HepG2 (cell line): Measurements from ENCODE around the gene ARMC2. TPM values are rescaled to one million over a fixed set of nuclear protein-coding genes. Genes with fewer than 3 reads are reported as not detected.

ENCODE experiments used
- CENPT ChIP-seq: sonication (generic); formaldehyde crosslinking; IDR thresholded peaks from 2 replicates; pipeline ENCODE4 v1.8.0; 2022; ENCODE audit warnings: low read depth, mild to moderate bottlenecking, moderate library complexity, missing genetic modification reagents
- FOXP1 ChIP-seq, 2 experiments: fragments of 450-650 bp in 1 of 2; IDR thresholded peaks; 2 replicates each; pipeline ENCODE4 v1.6.1; 2017 to 2018; ENCODE audit warnings: antibody characterized with exemption in 1 of 2
- PTBP1 ChIP-seq: fragments of 200-400 bp; formaldehyde crosslinking; IDR thresholded peaks from 2 replicates; pipeline ENCODE4 v1.6.1; 2018; ENCODE audit warnings: low read length, low read depth; ENCODE audit not compliant: poor library complexity, severe bottlenecking
- ZIK1 ChIP-seq: sonication (generic); formaldehyde crosslinking; IDR thresholded peaks from 2 replicates; pipeline ENCODE4 v1.5.0; 2020; ENCODE audit warnings: mild to moderate bottlenecking, low read depth, missing genetic modification reagents, borderline replicate concordance
- ZMAT3 ChIP-seq: sonication (generic); formaldehyde crosslinking; conservative IDR thresholded peaks from 2 replicates; pipeline ENCODE4 v1.7.0; 2021; ENCODE audit warnings: missing genetic modification reagents
- ZNF296 ChIP-seq: sonication (generic); formaldehyde crosslinking; conservative IDR thresholded peaks from 2 replicates; pipeline ENCODE4 v1.5.0; 2020; ENCODE audit warnings: mild to moderate bottlenecking, missing genetic modification reagents
- ZNF644 ChIP-seq: IDR thresholded peaks from 2 replicates; pipeline ENCODE4 v1.6.1; 2016; ENCODE audit warnings: low read depth
- polyA plus RNA-seq, 8 experiments: library from polyadenylated mRNA; depleted of rRNA in 3 of 8; stranded (reverse) in 7 of 8; unstranded in 1 of 8; fragments of >200 nt; fragmentation: Illumina TruSeq in 4 of 8; extraction: Trizol in 4 of 8; gene quantifications; 2 replicates each; pipeline versions ENCODE4 v1.2.1 to v1.2.3, GENCODE V29; 2011 to 2016; ENCODE audit warnings: low read depth in 4 of 8, missing spikeins in 1 of 8, mixed read lengths in 1 of 8; ENCODE audit not compliant: insufficient read depth in 1 of 8
- total RNA-seq, 5 experiments: library from RNA; depleted of rRNA; stranded (reverse); fragments of >200 nt; fragmentation: Illumina TruSeq; extraction: Trizol; gene quantifications; 2 replicates each; pipeline ENCODE4 v1.2.3, GENCODE V29; 2016; ENCODE audit warnings: low read depth in 1 of 5
- TF ChIP-seq, protein P1 (sequence below): sonication (generic); formaldehyde crosslinking; IDR thresholded peaks from 2 replicates; pipeline ENCODE4 v1.5.1; 2020; ENCODE audit warnings: mild to moderate bottlenecking, missing genetic modification reagents, borderline replicate concordance
- TF ChIP-seq, protein P2 (sequence below): sonication (generic); formaldehyde crosslinking; conservative IDR thresholded peaks from 2 replicates; pipeline ENCODE4 v1.4.0; 2020; ENCODE audit warnings: mild to moderate bottlenecking, missing genetic modification reagents, moderate library complexity
- TF ChIP-seq, protein P3 (sequence below): sonication (generic); formaldehyde crosslinking; IDR thresholded peaks from 2 replicates; pipeline ENCODE4 v1.5.0; 2020; ENCODE audit warnings: mild to moderate bottlenecking, missing genetic modification reagents, borderline replicate concordance

Gene ARMC2
- total and polyA plus RNA-seq, 2 of the 13 experiments (the other 11 are each of a cell fraction or from before 2014, with no cell fraction given): 1.4 to 3.2 TPM

DNA sequence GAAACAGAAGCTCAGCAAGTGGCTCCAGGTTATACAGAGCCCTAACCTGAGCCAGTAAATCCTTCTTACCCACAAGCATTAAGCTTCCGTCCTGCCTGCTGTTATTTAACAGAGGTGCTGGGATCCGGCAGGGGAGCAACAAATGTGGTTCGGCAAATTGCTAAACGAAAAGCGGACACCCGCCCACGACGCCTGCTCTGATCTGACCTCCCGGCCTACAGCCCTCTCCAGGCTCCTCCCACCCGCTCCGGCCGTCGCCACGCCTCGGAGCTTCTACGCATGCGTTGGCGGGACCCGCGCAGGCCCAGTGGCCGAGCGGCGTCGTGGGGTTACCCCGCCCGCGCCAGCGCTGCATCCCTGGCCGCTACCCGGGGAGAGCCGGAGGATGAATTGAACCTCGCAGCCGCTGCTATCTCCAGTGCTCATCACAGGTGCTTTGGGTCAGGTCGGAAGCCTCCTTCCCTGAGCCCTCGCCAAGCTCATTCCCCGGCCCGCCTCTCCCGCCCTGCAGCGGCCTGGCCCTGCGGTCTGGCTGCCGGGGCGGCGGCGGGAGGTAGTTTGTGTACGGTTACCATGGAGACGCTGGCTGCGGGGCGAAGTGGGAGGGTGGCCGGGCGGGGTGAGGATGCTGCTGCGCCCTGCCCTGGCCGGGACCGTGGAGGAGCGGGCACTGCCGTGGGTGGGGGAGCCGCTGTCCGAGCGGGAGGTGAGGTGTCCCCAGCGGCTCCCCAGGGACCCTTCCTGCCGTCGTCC, at the start of gene ARMC2 (continued):
- TF ChIP-seq ZIK1 (CRISPR knock-in tag) (no peak), PTBP1 (no peak), ZNF644 (CRISPR knock-in tag) (no peak), FOXP1 (IDR thresholded peaks at IDR 0.05) (no peak), FOXP1 (CRISPR knock-in tag; IDR thresholded peaks at IDR 0.05) (no peak), CENPT (no peak), ZNF296 (no peak), ZMAT3 (CRISPR knock-in tag) (no peak)
- TF ChIP-seq, protein P1, sequence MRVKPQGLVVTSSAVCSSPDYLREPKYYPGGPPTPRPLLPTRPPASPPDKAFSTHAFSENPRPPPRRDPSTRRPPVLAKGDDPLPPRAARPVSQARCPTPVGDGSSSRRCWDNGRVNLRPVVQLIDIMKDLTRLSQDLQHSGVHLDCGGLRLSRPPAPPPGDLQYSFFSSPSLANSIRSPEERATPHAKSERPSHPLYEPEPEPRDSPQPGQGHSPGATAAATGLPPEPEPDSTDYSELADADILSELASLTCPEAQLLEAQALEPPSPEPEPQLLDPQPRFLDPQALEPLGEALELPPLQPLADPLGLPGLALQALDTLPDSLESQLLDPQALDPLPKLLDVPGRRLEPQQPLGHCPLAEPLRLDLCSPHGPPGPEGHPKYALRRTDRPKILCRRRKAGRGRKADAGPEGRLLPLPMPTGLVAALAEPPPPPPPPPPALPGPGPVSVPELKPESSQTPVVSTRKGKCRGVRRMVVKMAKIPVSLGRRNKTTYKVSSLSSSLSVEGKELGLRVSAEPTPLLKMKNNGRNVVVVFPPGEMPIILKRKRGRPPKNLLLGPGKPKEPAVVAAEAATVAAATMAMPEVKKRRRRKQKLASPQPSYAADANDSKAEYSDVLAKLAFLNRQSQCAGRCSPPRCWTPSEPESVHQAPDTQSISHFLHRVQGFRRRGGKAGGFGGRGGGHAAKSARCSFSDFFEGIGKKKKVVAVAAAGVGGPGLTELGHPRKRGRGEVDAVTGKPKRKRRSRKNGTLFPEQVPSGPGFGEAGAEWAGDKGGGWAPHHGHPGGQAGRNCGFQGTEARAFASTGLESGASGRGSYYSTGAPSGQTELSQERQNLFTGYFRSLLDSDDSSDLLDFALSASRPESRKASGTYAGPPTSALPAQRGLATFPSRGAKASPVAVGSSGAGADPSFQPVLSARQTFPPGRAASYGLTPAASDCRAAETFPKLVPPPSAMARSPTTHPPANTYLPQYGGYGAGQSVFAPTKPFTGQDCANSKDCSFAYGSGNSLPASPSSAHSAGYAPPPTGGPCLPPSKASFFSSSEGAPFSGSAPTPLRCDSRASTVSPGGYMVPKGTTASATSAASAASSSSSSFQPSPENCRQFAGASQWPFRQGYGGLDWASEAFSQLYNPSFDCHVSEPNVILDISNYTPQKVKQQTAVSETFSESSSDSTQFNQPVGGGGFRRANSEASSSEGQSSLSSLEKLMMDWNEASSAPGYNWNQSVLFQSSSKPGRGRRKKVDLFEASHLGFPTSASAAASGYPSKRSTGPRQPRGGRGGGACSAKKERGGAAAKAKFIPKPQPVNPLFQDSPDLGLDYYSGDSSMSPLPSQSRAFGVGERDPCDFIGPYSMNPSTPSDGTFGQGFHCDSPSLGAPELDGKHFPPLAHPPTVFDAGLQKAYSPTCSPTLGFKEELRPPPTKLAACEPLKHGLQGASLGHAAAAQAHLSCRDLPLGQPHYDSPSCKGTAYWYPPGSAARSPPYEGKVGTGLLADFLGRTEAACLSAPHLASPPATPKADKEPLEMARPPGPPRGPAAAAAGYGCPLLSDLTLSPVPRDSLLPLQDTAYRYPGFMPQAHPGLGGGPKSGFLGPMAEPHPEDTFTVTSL: no peak
- TF ChIP-seq, protein P2, sequence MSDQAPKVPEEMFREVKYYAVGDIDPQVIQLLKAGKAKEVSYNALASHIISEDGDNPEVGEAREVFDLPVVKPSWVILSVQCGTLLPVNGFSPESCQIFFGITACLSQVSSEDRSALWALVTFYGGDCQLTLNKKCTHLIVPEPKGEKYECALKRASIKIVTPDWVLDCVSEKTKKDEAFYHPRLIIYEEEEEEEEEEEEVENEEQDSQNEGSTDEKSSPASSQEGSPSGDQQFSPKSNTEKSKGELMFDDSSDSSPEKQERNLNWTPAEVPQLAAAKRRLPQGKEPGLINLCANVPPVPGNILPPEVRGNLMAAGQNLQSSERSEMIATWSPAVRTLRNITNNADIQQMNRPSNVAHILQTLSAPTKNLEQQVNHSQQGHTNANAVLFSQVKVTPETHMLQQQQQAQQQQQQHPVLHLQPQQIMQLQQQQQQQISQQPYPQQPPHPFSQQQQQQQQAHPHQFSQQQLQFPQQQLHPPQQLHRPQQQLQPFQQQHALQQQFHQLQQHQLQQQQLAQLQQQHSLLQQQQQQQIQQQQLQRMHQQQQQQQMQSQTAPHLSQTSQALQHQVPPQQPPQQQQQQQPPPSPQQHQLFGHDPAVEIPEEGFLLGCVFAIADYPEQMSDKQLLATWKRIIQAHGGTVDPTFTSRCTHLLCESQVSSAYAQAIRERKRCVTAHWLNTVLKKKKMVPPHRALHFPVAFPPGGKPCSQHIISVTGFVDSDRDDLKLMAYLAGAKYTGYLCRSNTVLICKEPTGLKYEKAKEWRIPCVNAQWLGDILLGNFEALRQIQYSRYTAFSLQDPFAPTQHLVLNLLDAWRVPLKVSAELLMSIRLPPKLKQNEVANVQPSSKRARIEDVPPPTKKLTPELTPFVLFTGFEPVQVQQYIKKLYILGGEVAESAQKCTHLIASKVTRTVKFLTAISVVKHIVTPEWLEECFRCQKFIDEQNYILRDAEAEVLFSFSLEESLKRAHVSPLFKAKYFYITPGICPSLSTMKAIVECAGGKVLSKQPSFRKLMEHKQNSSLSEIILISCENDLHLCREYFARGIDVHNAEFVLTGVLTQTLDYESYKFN (CRISPR knock-in tag): 0 out of 2 replicates have a peak, but pooled peaks have one; percentile 27
- TF ChIP-seq, protein P3, sequence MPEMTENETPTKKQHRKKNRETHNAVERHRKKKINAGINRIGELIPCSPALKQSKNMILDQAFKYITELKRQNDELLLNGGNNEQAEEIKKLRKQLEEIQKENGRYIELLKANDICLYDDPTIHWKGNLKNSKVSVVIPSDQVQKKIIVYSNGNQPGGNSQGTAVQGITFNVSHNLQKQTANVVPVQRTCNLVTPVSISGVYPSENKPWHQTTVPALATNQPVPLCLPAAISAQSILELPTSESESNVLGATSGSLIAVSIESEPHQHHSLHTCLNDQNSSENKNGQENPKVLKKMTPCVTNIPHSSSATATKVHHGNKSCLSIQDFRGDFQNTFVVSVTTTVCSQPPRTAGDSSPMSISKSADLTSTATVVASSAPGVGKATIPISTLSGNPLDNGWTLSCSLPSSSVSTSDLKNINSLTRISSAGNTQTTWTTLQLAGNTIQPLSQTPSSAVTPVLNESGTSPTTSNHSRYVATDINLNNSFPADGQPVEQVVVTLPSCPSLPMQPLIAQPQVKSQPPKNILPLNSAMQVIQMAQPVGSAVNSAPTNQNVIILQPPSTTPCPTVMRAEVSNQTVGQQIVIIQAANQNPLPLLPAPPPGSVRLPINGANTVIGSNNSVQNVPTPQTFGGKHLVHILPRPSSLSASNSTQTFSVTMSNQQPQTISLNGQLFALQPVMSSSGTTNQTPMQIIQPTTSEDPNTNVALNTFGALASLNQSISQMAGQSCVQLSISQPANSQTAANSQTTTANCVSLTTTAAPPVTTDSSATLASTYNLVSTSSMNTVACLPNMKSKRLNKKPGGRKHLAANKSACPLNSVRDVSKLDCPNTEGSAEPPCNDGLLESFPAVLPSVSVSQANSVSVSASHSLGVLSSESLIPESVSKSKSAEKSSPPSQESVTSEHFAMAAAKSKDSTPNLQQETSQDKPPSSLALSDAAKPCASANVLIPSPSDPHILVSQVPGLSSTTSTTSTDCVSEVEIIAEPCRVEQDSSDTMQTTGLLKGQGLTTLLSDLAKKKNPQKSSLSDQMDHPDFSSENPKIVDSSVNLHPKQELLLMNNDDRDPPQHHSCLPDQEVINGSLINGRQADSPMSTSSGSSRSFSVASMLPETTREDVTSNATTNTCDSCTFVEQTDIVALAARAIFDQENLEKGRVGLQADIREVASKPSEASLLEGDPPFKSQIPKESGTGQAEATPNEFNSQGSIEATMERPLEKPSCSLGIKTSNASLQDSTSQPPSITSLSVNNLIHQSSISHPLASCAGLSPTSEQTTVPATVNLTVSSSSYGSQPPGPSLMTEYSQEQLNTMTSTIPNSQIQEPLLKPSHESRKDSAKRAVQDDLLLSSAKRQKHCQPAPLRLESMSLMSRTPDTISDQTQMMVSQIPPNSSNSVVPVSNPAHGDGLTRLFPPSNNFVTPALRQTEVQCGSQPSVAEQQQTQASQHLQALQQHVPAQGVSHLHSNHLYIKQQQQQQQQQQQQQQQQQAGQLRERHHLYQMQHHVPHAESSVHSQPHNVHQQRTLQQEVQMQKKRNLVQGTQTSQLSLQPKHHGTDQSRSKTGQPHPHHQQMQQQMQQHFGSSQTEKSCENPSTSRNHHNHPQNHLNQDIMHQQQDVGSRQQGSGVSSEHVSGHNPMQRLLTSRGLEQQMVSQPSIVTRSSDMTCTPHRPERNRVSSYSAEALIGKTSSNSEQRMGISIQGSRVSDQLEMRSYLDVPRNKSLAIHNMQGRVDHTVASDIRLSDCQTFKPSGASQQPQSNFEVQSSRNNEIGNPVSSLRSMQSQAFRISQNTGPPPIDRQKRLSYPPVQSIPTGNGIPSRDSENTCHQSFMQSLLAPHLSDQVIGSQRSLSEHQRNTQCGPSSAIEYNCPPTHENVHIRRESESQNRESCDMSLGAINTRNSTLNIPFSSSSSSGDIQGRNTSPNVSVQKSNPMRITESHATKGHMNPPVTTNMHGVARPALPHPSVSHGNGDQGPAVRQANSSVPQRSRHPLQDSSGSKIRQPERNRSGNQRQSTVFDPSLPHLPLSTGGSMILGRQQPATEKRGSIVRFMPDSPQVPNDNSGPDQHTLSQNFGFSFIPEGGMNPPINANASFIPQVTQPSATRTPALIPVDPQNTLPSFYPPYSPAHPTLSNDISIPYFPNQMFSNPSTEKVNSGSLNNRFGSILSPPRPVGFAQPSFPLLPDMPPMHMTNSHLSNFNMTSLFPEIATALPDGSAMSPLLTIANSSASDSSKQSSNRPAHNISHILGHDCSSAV (CRISPR knock-in tag): no peak
